SK-N-MC (cell line): ENCODE measurements around the gene BEND2.

Experiments
- DNase-seq: peaks from one replicate; pipeline ENCODE4 v3.0.0-alpha.2; 2011; ENCODE audit warnings: low read depth, low spot score
- H3K27ac ChIP-seq: fragments of 200-600 bp; sonication (generic); 2 replicates; pipeline ENCODE4 v1.5.1; 2016; ENCODE audit warnings: mixed run types
- H3K36me3 ChIP-seq: fragments of 200-600 bp; sonication (generic); 2 replicates; pipeline ENCODE4 v1.6.1; 2017; ENCODE audit warnings: antibody characterized with exemption, low read length, mixed read lengths; ENCODE audit not compliant: insufficient read depth
- H3K4me3 ChIP-seq: fragments of 200-600 bp; sonication (generic); 2 replicates; pipeline ENCODE4 v1.5.1; 2016
- H3K9ac ChIP-seq: fragments of 200-600 bp; sonication (generic); 2 replicates; pipeline ENCODE4 v1.8.0; 2017; ENCODE audit warnings: mixed run types, mixed read lengths; ENCODE audit not compliant: insufficient read length
- H3K9me3 ChIP-seq: fragments of 200-600 bp; sonication (generic); 2 replicates; pipeline ENCODE4 v1.6.1; 2017; ENCODE audit warnings: low read depth, mild to moderate bottlenecking, antibody characterized with exemption, low read length, moderate library complexity, mixed read lengths
- EZH2 ChIP-seq: fragments of 200-600 bp; sonication (generic); IDR thresholded peaks from one replicate; pipeline ENCODE4 v1.6.1; 2017; ENCODE audit warnings: antibody characterized with exemption
- FOXP2 ChIP-seq: optimal IDR thresholded peaks from 2 replicates; pipeline ENCODE3; 2011; ENCODE audit warnings: mild to moderate bottlenecking, moderate library complexity; ENCODE audit not compliant: insufficient read depth; ENCODE audit errors: extremely low read length, control extremely low read depth
- POLR2AphosphoS5 ChIP-seq: IDR thresholded peaks from 2 replicates; pipeline ENCODE4 v1.6.1; 2012; ENCODE audit warnings: mild to moderate bottlenecking, low read depth, low read length, borderline replicate concordance

Gene BEND2

GRCh38 chrX:18158963-18159362 is 61.7 kb downstream of the BEND2 start:
- no peak overlapping the region for H3K27ac ChIP-seq
- H3K9ac ChIP-seq = no peak overlapping the region
- no peak overlapping the region for H3K4me3 ChIP-seq
- TF ChIP-seq EZH2 = no peak
- no peak for TF ChIP-seq POLR2AphosphoS5
- no peak for TF ChIP-seq FOXP2
- H3K36me3 ChIP-seq = no peaks in the 10 kb centered on the region
- DNase-seq = no peak
- H3K9me3 ChIP-seq = no peaks in the 10 kb centered on the region

GRCh38 chrX:18151649-18152048 is 69.0 kb downstream of the BEND2 start:
- H3K36me3 ChIP-seq = no peaks in the 10 kb centered on the region
- H3K27ac ChIP-seq = no peak overlapping the region
- no peaks in the 10 kb centered on the region for H3K9me3 ChIP-seq
- no peak overlapping the region for H3K4me3 ChIP-seq
- TF ChIP-seq EZH2 = no peak
- TF ChIP-seq POLR2AphosphoS5 = no peak
- H3K9ac ChIP-seq = no peak overlapping the region
- DNase-seq = no peak

GRCh38 chrX:18151157-18151556 is 69.5 kb downstream of the BEND2 start:
- H3K9ac ChIP-seq = no peak overlapping the region
- no peaks in the 10 kb centered on the region for H3K36me3 ChIP-seq
- H3K27ac ChIP-seq = no peak overlapping the region
- DNase-seq = no peak
- H3K4me3 ChIP-seq = no peak overlapping the region
- TF ChIP-seq EZH2 (no peak), POLR2AphosphoS5 (no peak)
- no peaks in the 10 kb centered on the region for H3K9me3 ChIP-seq

- Histone ChIP-seq H3K27ac (no peak overlapping the region), H3K9me3 (no peaks in the 10 kb centered on the region), H3K4me3 (no peak overlapping the region), H3K9ac (no peak overlapping the region), H3K36me3 (no peaks in the 10 kb centered on the region)
- no peak for TF ChIP-seq POLR2AphosphoS5
- DNase-seq = no peak
Measured at GRCh38 chrX:18149454-18149853, 71.2 kb downstream of the BEND2 start.

GRCh38 chrX:18146954-18147353 is 73.7 kb downstream of the BEND2 start:
- Histone ChIP-seq H3K36me3 (no peaks in the 10 kb centered on the region), H3K9me3 (no peaks in the 10 kb centered on the region), H3K4me3 (no peak overlapping the region), H3K9ac (no peak overlapping the region), H3K27ac (no peak overlapping the region)
- TF ChIP-seq FOXP2 (no peak), EZH2 (no peak), POLR2AphosphoS5 (no peak)
- DNase-seq = no peak

- no peak for DNase-seq
- no peak overlapping the region for H3K4me3 ChIP-seq
- no peak overlapping the region for H3K27ac ChIP-seq
- no peaks in the 10 kb centered on the region for H3K9me3 ChIP-seq
- H3K9ac ChIP-seq = no peak overlapping the region
- H3K36me3 ChIP-seq = no peaks in the 10 kb centered on the region
- TF ChIP-seq EZH2 (no peak), POLR2AphosphoS5 (no peak), FOXP2 (no peak)
Measured at GRCh38 chrX:18146009-18146408, 74.7 kb downstream of the BEND2 start.

- no peak overlapping the region for H3K9ac ChIP-seq
- no peaks in the 10 kb centered on the region for H3K36me3 ChIP-seq
Measured at GRCh38 chrX:18136816-18137215, 83.9 kb downstream of the BEND2 start.

GRCh38 chrX:18133605-18134004 is 87.1 kb downstream of the BEND2 start:
- DNase-seq = no peak
- no peaks in the 10 kb centered on the region for H3K36me3 ChIP-seq
- H3K4me3 ChIP-seq = no peak overlapping the region
- no peak overlapping the region for H3K27ac ChIP-seq
- no peak for TF ChIP-seq EZH2
- no peaks in the 10 kb centered on the region for H3K9me3 ChIP-seq
- no peak overlapping the region for H3K9ac ChIP-seq

More at GRCh38 chrX:18136816-18137215, 83.9 kb downstream of the BEND2 start:
- Histone ChIP-seq H3K4me3 (no peak overlapping the region), H3K27ac (no peak overlapping the region), H3K9me3 (no peaks in the 10 kb centered on the region)
- TF ChIP-seq FOXP2 (no peak), POLR2AphosphoS5 (no peak), EZH2 (no peak)
- DNase-seq = no peak

- DNase-seq = no peak
- H3K27ac ChIP-seq = no peak overlapping the region
Measured at GRCh38 chrX:18129690-18130089, 91.0 kb downstream of the BEND2 start.

More at GRCh38 chrX:18129690-18130089, 91.0 kb downstream of the BEND2 start:
- no peak overlapping the region for H3K9ac ChIP-seq
- H3K4me3 ChIP-seq = no peak overlapping the region
- H3K9me3 ChIP-seq = no peaks in the 10 kb centered on the region
- TF ChIP-seq FOXP2 (no peak), POLR2AphosphoS5 (no peak), EZH2 (no peak)
- no peaks in the 10 kb centered on the region for H3K36me3 ChIP-seq
